Liver (tissue), 9 donors: ENCODE measurements around the gene CEP85L. TPM values are rescaled to one million over a fixed set of nuclear protein-coding genes. Genes with fewer than 3 reads are reported as not detected.

Source experiments
- DNase-seq: peaks from one replicate; pipeline ENCODE4 v3.0.0-alpha.2; 2017; ENCODE audit warnings: low spot score
- H3K27ac ChIP-seq, 2 donors: one replicate each; pipeline ENCODE4 v1.7.0; 2013; ENCODE audit warnings: inconsistent platforms in 2 of 2, low read length in 2 of 2, control low read depth in 1 of 2, low read depth in 1 of 2, mild to moderate bottlenecking in 1 of 2
- H3K27me3 ChIP-seq, 4 donors: one replicate each; pipeline versions ENCODE4 v1.6.1 to v1.7.0; 2013; ENCODE audit warnings: low read length in 3 of 4, inconsistent platforms in 1 of 4, mild to moderate bottlenecking in 1 of 4, moderate library complexity in 1 of 4; ENCODE audit not compliant: control insufficient read depth in 4 of 4, insufficient read depth in 4 of 4
- H3K36me3 ChIP-seq, 4 donors: one replicate each; pipeline versions ENCODE4 v1.6.1 to v1.7.0; 2013; ENCODE audit warnings: low read length in 3 of 4, mild to moderate bottlenecking in 3 of 4, low read depth in 1 of 4, moderate library complexity in 1 of 4; ENCODE audit not compliant: control insufficient read depth in 4 of 4, insufficient read depth in 3 of 4
- H3K4me1 ChIP-seq, 4 donors: one replicate each; pipeline versions ENCODE4 v1.6.1 to v1.7.0; 2013; ENCODE audit warnings: low read length in 3 of 4, mild to moderate bottlenecking in 3 of 4, moderate library complexity in 1 of 4; ENCODE audit not compliant: control insufficient read depth in 4 of 4, insufficient read depth in 4 of 4
- H3K4me3 ChIP-seq, 3 donors: one replicate each; pipeline versions ENCODE4 v1.6.1 to v1.7.0; 2013; ENCODE audit warnings: low read length in 3 of 3, control low read depth in 1 of 3, low read depth in 1 of 3, mild to moderate bottlenecking in 1 of 3
- H3K9ac ChIP-seq, 2 donors: one replicate each; pipeline ENCODE4 v1.7.0; 2013; ENCODE audit warnings: low read length in 2 of 2, mild to moderate bottlenecking in 2 of 2, moderate library complexity in 2 of 2, control low read depth in 1 of 2, low read depth in 1 of 2
- H3K9me3 ChIP-seq, 4 donors: one replicate each; pipeline versions ENCODE4 v1.6.1 to v1.7.0; 2013; ENCODE audit warnings: low read length in 3 of 4; ENCODE audit not compliant: control insufficient read depth in 4 of 4
- ATF3 ChIP-seq: IDR thresholded peaks from 2 replicates; pipeline ENCODE4 v1.6.1; 2016; ENCODE audit warnings: antibody characterized with exemption
- EGR1 ChIP-seq, 2 donors: IDR thresholded peaks; 2 replicates each; pipeline ENCODE4 v1.6.1; 2016 to 2018; ENCODE audit warnings: antibody characterized with exemption in 2 of 2, low read depth in 2 of 2
- FOXA1 ChIP-seq: IDR thresholded peaks from 2 replicates; pipeline ENCODE4 v1.6.1; 2016; ENCODE audit warnings: antibody characterized with exemption
- FOXA2 ChIP-seq: IDR thresholded peaks from 2 replicates; pipeline ENCODE4 v1.6.1; 2016; ENCODE audit warnings: antibody characterized with exemption
- JUND ChIP-seq, 2 donors: IDR thresholded peaks; 2 replicates each; pipeline ENCODE4 v1.6.1; 2016; ENCODE audit warnings: antibody characterized with exemption in 2 of 2
- NR2F2 ChIP-seq: IDR thresholded peaks from 2 replicates; pipeline ENCODE4 v1.6.1; 2016; ENCODE audit warnings: antibody characterized with exemption
- RAD21 ChIP-seq, 2 donors: IDR thresholded peaks; 2 replicates each; pipeline ENCODE4 v1.6.1; 2016; ENCODE audit warnings: antibody characterized with exemption in 2 of 2, mild to moderate bottlenecking in 2 of 2
- REST ChIP-seq: IDR thresholded peaks from 2 replicates; pipeline ENCODE4 v1.6.1; 2016; ENCODE audit warnings: antibody characterized with exemption, mild to moderate bottlenecking
- RXRA ChIP-seq, 2 donors: IDR thresholded peaks; 2 replicates each; pipeline ENCODE4 v1.6.1; 2017 to 2018; ENCODE audit warnings: antibody characterized with exemption in 2 of 2, mild to moderate bottlenecking in 1 of 2
- TAF1 ChIP-seq: conservative IDR thresholded peaks from 2 replicates; pipeline ENCODE4 v1.6.1; 2016; ENCODE audit warnings: antibody characterized with exemption, mild to moderate bottlenecking
- WGBS: extraction: QIAGEN DNeasy Blood & Tissue Kit; methylation state at CpG from one replicate; pipeline ENCODE4 v1.1.7; 2013; 5-methylcytosine and 5-hydroxymethylcytosine counted together
- polyA plus RNA-seq, 2 donors: library from polyadenylated mRNA; stranded (reverse) in 1 of 2; unstranded in 1 of 2; fragments of 200-250 nt in 1 of 2; fragments of >200 nt in 1 of 2; fragmentation: Nextera tagmentation in 1 of 2; extraction: Ambion mirVana in 1 of 2; gene quantifications; one replicate each; pipeline versions ENCODE4 v1.2.1 to v1.2.3, GENCODE V29; 2013 to 2015
- total RNA-seq, 2 donors: library from RNA; depleted of rRNA; stranded (reverse); fragments of >200 nt; gene quantifications; one replicate each; pipeline ENCODE4 v1.2.3, GENCODE V29; 2014
- TF ChIP-seq, protein P1 (sequence below): fragments of 150-350 bp; IDR thresholded peaks from 2 replicates; pipeline ENCODE4 v1.5.1; 2017; ENCODE audit warnings: improper control_type of control experiment, low read depth, low read length; ENCODE audit not compliant: missing input control
- donor health status: healthy.
- donor health status: healthy.
- donor health status: healthy.
- donor health status: healthy.
- donor health status: healthy.

CEP85L gene
- total and polyA plus RNA-seq, 4 donors, result 0.40 to 6.4 (median 2.3) TPM

DNA sequence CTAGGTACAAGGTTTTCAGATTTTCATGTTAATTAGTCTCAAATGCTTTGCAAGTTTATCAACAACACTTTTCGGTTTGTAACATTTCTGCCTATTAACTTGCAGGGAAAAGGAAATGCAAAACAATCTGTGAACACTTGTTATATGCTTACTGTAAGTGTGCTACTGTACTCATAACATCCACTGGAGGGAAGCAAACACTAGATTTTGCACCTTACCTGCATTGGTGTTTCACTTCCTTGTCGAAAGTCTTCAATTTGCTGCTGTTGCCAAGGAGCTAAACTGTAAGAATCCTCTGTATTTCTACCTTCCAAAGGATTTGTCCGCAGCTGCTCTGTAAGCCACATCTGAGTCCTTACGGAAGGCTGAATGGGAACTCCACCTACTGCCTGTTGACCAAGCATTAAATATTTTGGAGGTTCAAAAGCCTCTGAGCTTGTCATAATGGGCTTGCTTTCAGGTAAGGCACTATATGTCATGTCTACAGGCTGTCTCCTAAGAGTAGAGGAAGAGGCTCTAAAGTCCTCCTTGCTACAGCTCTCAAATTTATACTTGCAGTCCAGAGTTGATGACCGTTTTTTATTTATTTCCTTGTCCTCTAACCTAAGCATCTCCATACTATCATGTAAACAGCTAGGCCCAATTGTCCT, 86.0 kb downstream of the CEP85L start:
- no peak overlapping the region for H3K9ac ChIP-seq
- TF ChIP-seq RAD21 (IDR thresholded peaks at IDR 0.05) (peak; percentile 32 to 56), RXRA (IDR thresholded peaks at IDR 0.05) (no peak)
- TF ChIP-seq, protein P1, sequence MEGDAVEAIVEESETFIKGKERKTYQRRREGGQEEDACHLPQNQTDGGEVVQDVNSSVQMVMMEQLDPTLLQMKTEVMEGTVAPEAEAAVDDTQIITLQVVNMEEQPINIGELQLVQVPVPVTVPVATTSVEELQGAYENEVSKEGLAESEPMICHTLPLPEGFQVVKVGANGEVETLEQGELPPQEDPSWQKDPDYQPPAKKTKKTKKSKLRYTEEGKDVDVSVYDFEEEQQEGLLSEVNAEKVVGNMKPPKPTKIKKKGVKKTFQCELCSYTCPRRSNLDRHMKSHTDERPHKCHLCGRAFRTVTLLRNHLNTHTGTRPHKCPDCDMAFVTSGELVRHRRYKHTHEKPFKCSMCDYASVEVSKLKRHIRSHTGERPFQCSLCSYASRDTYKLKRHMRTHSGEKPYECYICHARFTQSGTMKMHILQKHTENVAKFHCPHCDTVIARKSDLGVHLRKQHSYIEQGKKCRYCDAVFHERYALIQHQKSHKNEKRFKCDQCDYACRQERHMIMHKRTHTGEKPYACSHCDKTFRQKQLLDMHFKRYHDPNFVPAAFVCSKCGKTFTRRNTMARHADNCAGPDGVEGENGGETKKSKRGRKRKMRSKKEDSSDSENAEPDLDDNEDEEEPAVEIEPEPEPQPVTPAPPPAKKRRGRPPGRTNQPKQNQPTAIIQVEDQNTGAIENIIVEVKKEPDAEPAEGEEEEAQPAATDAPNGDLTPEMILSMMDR, result peak; percentile 2
- no peaks in the 10 kb centered on the region for H3K9me3 ChIP-seq
- 88% methylated on average over 5 of the region's 5 CpGs for WGBS
- no peak for DNase-seq
- no peak overlapping the region for H3K4me3 ChIP-seq
- no peaks in the 10 kb centered on the region for H3K4me1 ChIP-seq
- no peaks in the 10 kb centered on the region for H3K27me3 ChIP-seq
- H3K27ac ChIP-seq, result no peak overlapping the region
- no peaks in the 10 kb centered on the region for H3K36me3 ChIP-seq

GRCh38 chr6:118562959-118563358, 88.4 kb downstream of the CEP85L start:
- no peaks in the 10 kb centered on the region for H3K9me3 ChIP-seq
- DNase-seq, result no peak
- no peaks in the 10 kb centered on the region for H3K36me3 ChIP-seq
- H3K27me3 ChIP-seq, result no peaks in the 10 kb centered on the region
- WGBS, result 93% methylated on average over 1 of the region's 1 CpG
- H3K4me1 ChIP-seq, result no peaks in the 10 kb centered on the region
- no peak overlapping the region for H3K4me3 ChIP-seq
- TF ChIP-seq NR2F2 (no peak), RAD21 (IDR thresholded peaks at IDR 0.05) (no peak), JUND (IDR thresholded peaks at IDR 0.05) (no peak), EGR1 (IDR thresholded peaks at IDR 0.05; ENCODE audit: low read depth in 2 of 2) (no peak), TAF1 (no peak), FOXA2 (no peak), FOXA1 (no peak), REST (no peak), ATF3 (no peak)
- TF ChIP-seq, protein P1, result no peak
- no peak overlapping the region for H3K27ac ChIP-seq
- H3K9ac ChIP-seq, result no peak overlapping the region
